Measurements from ENCODE around the gene RNF41. TPM values are rescaled to one million over a fixed set of nuclear protein-coding genes. Genes with fewer than 3 reads are reported as not detected.

Gene RNF41
- polyA plus RNA-seq, 2 donors, result 7.9 to 17.5 TPM

GRCh38 chr12:56189918-56190694, 31.6 kb downstream of the RNF41 start:
- 1% methylated on average over 42 of the region's 42 CpGs for WGBS, 2 donors

DNA sequence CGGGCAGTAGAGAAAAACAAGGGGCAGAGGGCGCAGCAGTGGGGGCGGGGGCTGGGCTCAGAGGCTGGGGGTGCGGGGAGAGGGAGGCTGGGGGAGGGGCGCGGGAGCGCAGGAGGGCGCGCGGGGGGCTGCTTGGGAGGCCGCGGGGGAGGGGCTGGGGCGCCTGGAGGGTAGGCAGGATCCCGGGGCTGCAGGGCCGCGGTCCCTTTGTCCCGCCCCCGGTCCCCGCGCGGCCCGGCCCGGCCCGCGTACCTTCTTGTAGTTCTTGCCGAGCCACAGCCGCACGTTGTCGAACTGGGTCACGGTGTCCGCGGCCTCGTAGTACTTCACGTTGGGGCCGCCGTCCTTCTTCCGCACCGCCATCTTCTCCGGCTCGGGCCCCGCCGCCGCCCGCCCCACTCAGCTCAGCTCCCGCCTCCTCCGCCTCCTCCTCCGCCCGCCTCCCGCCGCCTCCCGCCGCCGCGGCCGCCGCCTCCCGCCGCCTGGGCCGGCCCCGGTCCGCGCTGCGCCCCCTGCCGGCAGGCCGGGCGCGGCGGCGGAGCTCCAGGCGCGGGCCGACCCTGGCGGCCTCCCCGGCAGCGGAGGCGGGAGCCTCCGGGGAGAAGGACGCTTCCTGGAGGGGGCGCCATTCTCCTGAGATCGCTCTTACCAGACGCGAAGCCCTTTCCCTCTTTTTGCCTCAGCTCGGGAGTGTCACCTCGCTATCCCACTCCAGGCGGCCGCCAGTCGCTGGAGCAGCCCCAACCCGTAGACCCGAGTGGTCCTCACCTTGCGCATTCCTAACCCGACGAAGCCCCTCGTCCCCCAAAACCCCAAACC, 32.4 kb downstream of the RNF41 start, which contains the start of gene SMARCC2:
SMARCC2 (minus strand) TSS at position 385 of the 819 bp plus-strand sequence; CDS start at position 363, 22 bp downstream.
- H3K9me3 ChIP-seq (ENCODE audit: control insufficient read depth in 2 of 2, insufficient read depth in 1 of 2, low read depth in 1 of 2, low read length in 1 of 2), result no peaks in the 10 kb centered on the region
- peaks cover 2 to 6% of the 10 kb centered on the region in 2 donors for H3K36me3 ChIP-seq (ENCODE audit: control insufficient read depth in 2 of 2, insufficient read depth in 2 of 2, low read length in 1 of 2)
- peak within 1 kb of the TSS; percentile 80 to 83 for H3K4me3 ChIP-seq (ENCODE audit: low read depth in 1 of 2, low read length in 2 of 2)
- H3K4me1 ChIP-seq (ENCODE audit: control insufficient read depth in 2 of 2, insufficient read depth in 2 of 2, low read length in 1 of 2), result peaks cover 0 to 2% of the 10 kb centered on the region in 2 donors
- H3K27me3 ChIP-seq (ENCODE audit: control insufficient read depth in 1 of 2, insufficient read depth in 2 of 2, low read length in 2 of 2), result no peaks in the 10 kb centered on the region
- 1 to 2% methylated on average over 27 to 93 of the region's 93 CpGs for WGBS, 2 donors
- H3K27ac ChIP-seq (ENCODE audit: low read depth in 2 of 2, low read length in 1 of 2), result peak within 1 kb of the TSS; percentile 78 to 99

More at GRCh38 chr12:56189918-56190694, 31.6 kb downstream of the RNF41 start:
- Histone ChIP-seq H3K27me3 (ENCODE audit: control insufficient read depth in 1 of 2, insufficient read depth in 2 of 2, low read length in 2 of 2) (no peaks in the 10 kb centered on the region), H3K27ac (ENCODE audit: low read depth in 2 of 2, low read length in 1 of 2) (peak overlapping the region; percentile 78 to 99), H3K36me3 (ENCODE audit: control insufficient read depth in 2 of 2, insufficient read depth in 2 of 2, low read length in 1 of 2) (peaks cover 0 to 2% of the 10 kb centered on the region in 2 donors), H3K4me3 (ENCODE audit: low read depth in 1 of 2, low read length in 2 of 2) (peak overlapping the region; percentile 70 to 83), H3K9me3 (ENCODE audit: control insufficient read depth in 2 of 2, insufficient read depth in 1 of 2, low read depth in 1 of 2, low read length in 1 of 2) (no peaks in the 10 kb centered on the region), H3K4me1 (ENCODE audit: control insufficient read depth in 2 of 2, insufficient read depth in 2 of 2, low read length in 1 of 2) (peaks cover 0 to 2% of the 10 kb centered on the region in 2 donors)

- peak overlapping the region; percentile 80 to 83 for H3K4me3 ChIP-seq (ENCODE audit: low read depth in 1 of 2, low read length in 2 of 2)
- no peaks in the 10 kb centered on the region for H3K27me3 ChIP-seq (ENCODE audit: control insufficient read depth in 1 of 2, insufficient read depth in 2 of 2, low read length in 2 of 2)
- WGBS, 2 donors, result 0 to 1% methylated on average over 17 of the region's 17 CpGs
- peaks cover 0 to 2% of the 10 kb centered on the region in 2 donors for H3K4me1 ChIP-seq (ENCODE audit: control insufficient read depth in 2 of 2, insufficient read depth in 2 of 2, low read length in 1 of 2)
- peak overlapping the region; percentile 78 to 80 for H3K27ac ChIP-seq (ENCODE audit: low read depth in 2 of 2, low read length in 1 of 2)
- H3K36me3 ChIP-seq (ENCODE audit: control insufficient read depth in 2 of 2, insufficient read depth in 2 of 2, low read length in 1 of 2), result peaks cover 2 to 9% of the 10 kb centered on the region in 2 donors
- no peaks in the 10 kb centered on the region for H3K9me3 ChIP-seq (ENCODE audit: control insufficient read depth in 2 of 2, insufficient read depth in 1 of 2, low read depth in 1 of 2, low read length in 1 of 2)
Observed at GRCh38 chr12:56188778-56189098, 33.0 kb downstream of the RNF41 start.

- 8 to 9% methylated on average over 10 of the region's 10 CpGs for WGBS, 2 donors
- H3K27ac ChIP-seq (ENCODE audit: low read depth in 2 of 2, low read length in 1 of 2), result peak overlapping the region; percentile 78 to 80
Observed at GRCh38 chr12:56188131-56188777, 33.5 kb downstream of the RNF41 start.

GRCh38 chr12:56186957-56187356, 34.8 kb downstream of the RNF41 start:
- Histone ChIP-seq H3K4me1 (ENCODE audit: control insufficient read depth in 2 of 2, insufficient read depth in 2 of 2, low read length in 1 of 2) (peaks cover 0 to 2% of the 10 kb centered on the region in 2 donors), H3K9me3 (ENCODE audit: control insufficient read depth in 2 of 2, insufficient read depth in 1 of 2, low read depth in 1 of 2, low read length in 1 of 2) (no peaks in the 10 kb centered on the region), H3K4me3 (ENCODE audit: low read depth in 1 of 2, low read length in 2 of 2) (no peak overlapping the region), H3K27me3 (ENCODE audit: control insufficient read depth in 1 of 2, insufficient read depth in 2 of 2, low read length in 2 of 2) (no peaks in the 10 kb centered on the region), H3K36me3 (ENCODE audit: control insufficient read depth in 2 of 2, insufficient read depth in 2 of 2, low read length in 1 of 2) (peaks cover 2 to 11% of the 10 kb centered on the region in 2 donors), H3K27ac (ENCODE audit: low read depth in 2 of 2, low read length in 1 of 2) (no peak overlapping the region)
- 55% methylated on average over 2 of the region's 2 CpGs for WGBS, 2 donors

More at GRCh38 chr12:56188131-56188777, 33.5 kb downstream of the RNF41 start:
- H3K9me3 ChIP-seq (ENCODE audit: control insufficient read depth in 2 of 2, insufficient read depth in 1 of 2, low read depth in 1 of 2, low read length in 1 of 2), result no peaks in the 10 kb centered on the region
- no peaks in the 10 kb centered on the region for H3K27me3 ChIP-seq (ENCODE audit: control insufficient read depth in 1 of 2, insufficient read depth in 2 of 2, low read length in 2 of 2)
- peaks cover 2 to 11% of the 10 kb centered on the region in 2 donors for H3K36me3 ChIP-seq (ENCODE audit: control insufficient read depth in 2 of 2, insufficient read depth in 2 of 2, low read length in 1 of 2)
- H3K4me3 ChIP-seq (ENCODE audit: low read depth in 1 of 2, low read length in 2 of 2), result peak overlapping the region; percentile 80 to 83
- peaks cover 0 to 2% of the 10 kb centered on the region in 2 donors for H3K4me1 ChIP-seq (ENCODE audit: control insufficient read depth in 2 of 2, insufficient read depth in 2 of 2, low read length in 1 of 2)

DNA sequence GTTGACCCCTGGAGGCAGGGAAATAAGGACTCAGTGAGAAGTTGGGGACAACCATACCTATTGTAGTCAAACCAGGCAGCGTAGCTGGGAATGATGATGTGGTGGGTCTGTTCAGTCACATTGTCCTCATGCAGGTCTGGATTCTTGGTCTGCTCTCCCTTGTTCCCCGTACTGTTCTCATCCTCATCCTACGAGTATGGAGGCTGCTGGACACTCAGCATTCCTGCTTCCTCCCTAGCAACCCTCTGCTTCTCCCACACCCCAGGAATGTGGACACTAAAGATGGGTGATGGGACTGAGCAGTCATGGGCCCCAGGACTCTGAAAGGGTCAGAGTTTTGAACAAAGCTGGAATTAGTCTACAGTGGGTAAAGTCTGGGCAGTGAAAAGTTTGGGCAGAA, 43.4 kb downstream of the RNF41 start:
- no peaks in the 10 kb centered on the region for H3K4me1 ChIP-seq (ENCODE audit: control insufficient read depth in 2 of 2, insufficient read depth in 2 of 2, low read length in 1 of 2)
- no peaks in the 10 kb centered on the region for H3K9me3 ChIP-seq (ENCODE audit: control insufficient read depth in 2 of 2, insufficient read depth in 1 of 2, low read depth in 1 of 2, low read length in 1 of 2)
- no peak overlapping the region for H3K27ac ChIP-seq (ENCODE audit: low read depth in 2 of 2, low read length in 1 of 2)
- H3K36me3 ChIP-seq (ENCODE audit: control insufficient read depth in 2 of 2, insufficient read depth in 2 of 2, low read length in 1 of 2), result peaks cover 17 to 38% of the 10 kb centered on the region in 2 donors
- no peak overlapping the region for H3K4me3 ChIP-seq (ENCODE audit: low read depth in 1 of 2, low read length in 2 of 2)
- no peaks in the 10 kb centered on the region for H3K27me3 ChIP-seq (ENCODE audit: control insufficient read depth in 1 of 2, insufficient read depth in 2 of 2, low read length in 2 of 2)
- WGBS, 2 donors, result 93% methylated on average over 3 of the region's 3 CpGs

DNA sequence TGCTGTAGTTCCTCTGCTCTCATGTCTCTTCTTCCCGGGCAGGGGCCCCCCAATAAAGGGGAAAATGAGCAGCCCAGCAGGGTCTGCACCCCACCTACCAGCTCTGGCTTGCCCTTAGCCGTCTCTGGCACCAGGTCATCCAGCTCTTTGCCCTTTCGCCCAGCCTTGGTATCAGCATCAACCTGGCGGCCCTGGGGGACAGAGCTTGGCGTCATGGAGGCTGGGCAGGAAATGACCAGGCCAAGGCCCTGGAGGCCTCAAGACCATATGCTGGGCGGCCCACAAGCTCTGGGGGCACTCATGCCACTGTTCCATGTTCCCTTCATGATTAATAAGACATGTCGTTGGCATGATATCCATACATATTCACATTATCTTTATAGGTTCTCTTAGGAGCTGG, 48.9 kb downstream of the RNF41 start:
- H3K27ac ChIP-seq (ENCODE audit: low read depth in 2 of 2, low read length in 1 of 2), result no peak overlapping the region
- H3K4me3 ChIP-seq (ENCODE audit: low read depth in 1 of 2, low read length in 2 of 2), result no peak overlapping the region
- H3K27me3 ChIP-seq (ENCODE audit: control insufficient read depth in 1 of 2, insufficient read depth in 2 of 2, low read length in 2 of 2), result no peaks in the 10 kb centered on the region
- H3K36me3 ChIP-seq (ENCODE audit: control insufficient read depth in 2 of 2, insufficient read depth in 2 of 2, low read length in 1 of 2), result peaks cover 14 to 48% of the 10 kb centered on the region in 2 donors
- H3K9me3 ChIP-seq (ENCODE audit: control insufficient read depth in 2 of 2, insufficient read depth in 1 of 2, low read depth in 1 of 2, low read length in 1 of 2), result no peaks in the 10 kb centered on the region
- no peaks in the 10 kb centered on the region for H3K4me1 ChIP-seq (ENCODE audit: control insufficient read depth in 2 of 2, insufficient read depth in 2 of 2, low read length in 1 of 2)
- 86 to 88% methylated on average over 7 of the region's 7 CpGs for WGBS, 2 donors

DNA sequence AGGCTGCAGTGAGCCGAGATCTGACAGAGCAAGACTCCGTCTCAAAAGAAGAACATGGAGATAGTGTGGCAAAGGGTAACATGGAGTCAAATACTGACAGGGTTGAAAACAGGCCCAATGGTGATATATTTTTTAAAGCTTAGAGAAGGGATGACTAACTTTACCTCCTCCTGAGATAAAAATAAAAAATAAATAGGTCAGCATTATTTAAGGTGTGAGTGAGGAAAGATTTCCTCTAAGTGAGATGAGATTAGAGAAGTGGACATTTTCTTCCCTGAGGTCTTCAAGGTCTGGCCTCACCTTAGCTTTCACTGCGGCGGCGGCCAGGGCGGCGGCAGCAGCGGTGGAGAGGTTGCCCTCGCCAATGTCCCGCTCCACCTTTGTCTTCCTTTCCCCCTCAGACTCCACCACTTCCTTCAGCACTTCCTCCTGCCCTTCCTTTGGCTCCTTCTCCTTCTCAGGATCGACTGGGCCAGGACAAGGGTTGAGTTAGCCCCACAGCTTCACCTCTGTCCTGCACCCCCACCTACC, 52.4 kb downstream of the RNF41 start:
- Histone ChIP-seq H3K27ac (ENCODE audit: low read depth in 2 of 2, low read length in 1 of 2) (no peak overlapping the region), H3K4me3 (ENCODE audit: low read depth in 1 of 2, low read length in 2 of 2) (no peak overlapping the region), H3K36me3 (ENCODE audit: control insufficient read depth in 2 of 2, insufficient read depth in 2 of 2, low read length in 1 of 2) (peaks cover 21 to 58% of the 10 kb centered on the region in 2 donors), H3K4me1 (ENCODE audit: control insufficient read depth in 2 of 2, insufficient read depth in 2 of 2, low read length in 1 of 2) (no peaks in the 10 kb centered on the region), H3K9me3 (ENCODE audit: control insufficient read depth in 2 of 2, insufficient read depth in 1 of 2, low read depth in 1 of 2, low read length in 1 of 2) (no peaks in the 10 kb centered on the region), H3K27me3 (ENCODE audit: control insufficient read depth in 1 of 2, insufficient read depth in 2 of 2, low read length in 2 of 2) (no peaks in the 10 kb centered on the region)
- WGBS, 2 donors, result 89% methylated on average over 11 of the region's 11 CpGs

DNA sequence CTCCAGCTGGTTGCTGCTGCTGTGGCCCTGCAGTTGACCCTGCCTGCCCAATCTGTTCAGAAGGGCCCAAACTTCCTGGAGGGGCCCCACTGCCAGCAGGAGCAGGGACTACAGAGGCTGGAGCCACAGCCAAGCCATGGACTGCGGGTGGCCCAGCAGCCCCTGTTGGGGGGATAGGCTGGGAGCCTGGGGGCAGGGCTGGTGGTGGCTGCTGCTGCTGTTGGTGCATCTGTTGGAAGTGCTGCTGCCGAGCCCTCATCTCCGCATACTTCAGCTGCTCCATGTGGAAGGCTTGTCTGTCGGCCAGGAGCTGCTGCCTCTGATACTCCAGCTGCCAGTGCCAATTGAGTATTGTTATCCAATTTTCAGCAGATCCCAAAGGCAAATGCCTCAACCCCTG, 56.4 kb downstream of the RNF41 start:
- 67 to 75% methylated on average over 4 of the region's 4 CpGs for WGBS, 2 donors
- peaks cover 5% of the 10 kb centered on the region in 2 donors for H3K4me1 ChIP-seq (ENCODE audit: control insufficient read depth in 2 of 2, insufficient read depth in 2 of 2, low read length in 1 of 2)
- H3K9me3 ChIP-seq (ENCODE audit: control insufficient read depth in 2 of 2, insufficient read depth in 1 of 2, low read depth in 1 of 2, low read length in 1 of 2), result no peaks in the 10 kb centered on the region
- no peak overlapping the region for H3K4me3 ChIP-seq (ENCODE audit: low read depth in 1 of 2, low read length in 2 of 2)
- peaks cover 18 to 52% of the 10 kb centered on the region in 2 donors for H3K36me3 ChIP-seq (ENCODE audit: control insufficient read depth in 2 of 2, insufficient read depth in 2 of 2, low read length in 1 of 2)
- H3K27ac ChIP-seq (ENCODE audit: low read depth in 2 of 2, low read length in 1 of 2), result peak overlapping the region in 1 of 2 donors; percentile 43
- H3K27me3 ChIP-seq (ENCODE audit: control insufficient read depth in 1 of 2, insufficient read depth in 2 of 2, low read length in 2 of 2), result no peaks in the 10 kb centered on the region

All from esophagus (tissue), 2 donors.